MCF 10A (cell line): ENCODE data around the gene SPAG16. TPM values are rescaled to one million over a fixed set of nuclear protein-coding genes. Genes with fewer than 3 reads are reported as not detected.

Experiments
- BruUV-seq: library from RNA; stranded (reverse); fragments of 400-500 nt; replicated peaks from 2 replicates; lab custom pipeline; 2021; lab: Mats Ljungman, UMichigan
- CTCF ChIA-PET: fragments of 300-600 bp; sonication (Branson Sonifier 250); formaldehyde crosslinking; extraction: SDS; loops from one replicate; lab custom pipeline; 2021; ENCODE audit warnings: antibody characterized with exemption, inconsistent platforms; lab: Yijun Ruan, JAX
- POLR2A ChIA-PET: fragments of 300-600, 350-650 bp; sonication (Branson Sonifier 250); formaldehyde crosslinking; extraction: SDS; loops from one replicate; lab custom pipeline; 2020; ENCODE audit warnings: antibody characterized with exemption, inconsistent platforms; lab: Yijun Ruan, JAX
- DNase-seq: peaks from one replicate; pipeline ENCODE4 v3.0.0-alpha.2; 2018; ENCODE audit not compliant: unreplicated experiment
- H3K27ac Mint-ChIP-seq: one replicate; pipeline ENCODE4 v1.8.0; 2022; ENCODE audit warnings: mild to moderate bottlenecking, low read depth, mixed read lengths; ENCODE audit not compliant: unreplicated experiment
- H3K27me3 Mint-ChIP-seq: one replicate; pipeline ENCODE4 v1.8.0; 2022; ENCODE audit warnings: mixed read lengths; ENCODE audit not compliant: insufficient read depth, unreplicated experiment
- H3K36me3 Mint-ChIP-seq: one replicate; pipeline ENCODE4 v1.8.0; 2022; ENCODE audit warnings: mild to moderate bottlenecking, moderate library complexity, mixed read lengths; ENCODE audit not compliant: insufficient read depth, unreplicated experiment
- H3K4me1 Mint-ChIP-seq: one replicate; pipeline ENCODE4 v1.8.0; 2022; ENCODE audit warnings: mixed read lengths; ENCODE audit not compliant: insufficient read depth, unreplicated experiment
- H3K4me3 Mint-ChIP-seq: one replicate; pipeline ENCODE4 v1.8.0; 2022; ENCODE audit warnings: mild to moderate bottlenecking, moderate library complexity, mixed read lengths; ENCODE audit not compliant: unreplicated experiment
- H3K9me3 Mint-ChIP-seq: one replicate; pipeline ENCODE4 v1.8.0; 2022; ENCODE audit warnings: mixed read lengths; ENCODE audit not compliant: unreplicated experiment
- intact Hi-C: fragments of 100-400 bp; cut with micrococcal nuclease; formaldehyde crosslinking; loops from 2 replicates; pipeline ENCODE4 v1.14.1; 2022
- total RNA-seq: library from RNA; stranded (reverse); gene quantifications from 2 replicates; pipeline ENCODE4 v1.2.3, GENCODE V29; 2022
- TF ChIP-seq, protein P1 (sequence below): fragments of 200-600 bp; IDR thresholded peaks from one replicate; pipeline ENCODE4 v1.8.0; 2022; ENCODE audit warnings: antibody characterized with exemption, mild to moderate bottlenecking; ENCODE audit not compliant: unreplicated experiment

SPAG16 gene
- total RNA-seq, 1 experiment from 2014 or later, result 11.5 TPM

DNA sequence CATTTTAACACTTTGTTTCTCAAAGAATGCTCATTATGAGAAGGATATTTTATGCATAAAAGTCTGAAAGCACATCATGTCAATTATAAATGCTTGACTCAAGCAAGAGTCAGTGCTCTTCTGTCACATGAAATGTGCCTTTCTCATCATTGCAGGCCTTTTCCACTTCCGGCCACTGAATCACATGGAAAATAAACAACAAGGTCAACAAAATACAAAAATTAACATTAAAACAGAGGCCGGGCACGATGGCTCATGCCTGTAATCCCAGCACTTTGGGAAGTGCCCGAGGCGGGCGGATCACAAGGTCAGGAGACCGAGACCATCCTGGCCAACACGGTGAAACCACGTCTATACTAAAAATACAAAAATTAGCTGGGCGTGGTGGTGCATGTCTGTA is 480.6 kb downstream of the SPAG16 start:
- no peak overlapping the region for H3K4me3 Mint-ChIP-seq
- no TSS peak for BruUV-seq
- TF ChIP-seq, protein P1, sequence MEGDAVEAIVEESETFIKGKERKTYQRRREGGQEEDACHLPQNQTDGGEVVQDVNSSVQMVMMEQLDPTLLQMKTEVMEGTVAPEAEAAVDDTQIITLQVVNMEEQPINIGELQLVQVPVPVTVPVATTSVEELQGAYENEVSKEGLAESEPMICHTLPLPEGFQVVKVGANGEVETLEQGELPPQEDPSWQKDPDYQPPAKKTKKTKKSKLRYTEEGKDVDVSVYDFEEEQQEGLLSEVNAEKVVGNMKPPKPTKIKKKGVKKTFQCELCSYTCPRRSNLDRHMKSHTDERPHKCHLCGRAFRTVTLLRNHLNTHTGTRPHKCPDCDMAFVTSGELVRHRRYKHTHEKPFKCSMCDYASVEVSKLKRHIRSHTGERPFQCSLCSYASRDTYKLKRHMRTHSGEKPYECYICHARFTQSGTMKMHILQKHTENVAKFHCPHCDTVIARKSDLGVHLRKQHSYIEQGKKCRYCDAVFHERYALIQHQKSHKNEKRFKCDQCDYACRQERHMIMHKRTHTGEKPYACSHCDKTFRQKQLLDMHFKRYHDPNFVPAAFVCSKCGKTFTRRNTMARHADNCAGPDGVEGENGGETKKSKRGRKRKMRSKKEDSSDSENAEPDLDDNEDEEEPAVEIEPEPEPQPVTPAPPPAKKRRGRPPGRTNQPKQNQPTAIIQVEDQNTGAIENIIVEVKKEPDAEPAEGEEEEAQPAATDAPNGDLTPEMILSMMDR, result no peak

DNA sequence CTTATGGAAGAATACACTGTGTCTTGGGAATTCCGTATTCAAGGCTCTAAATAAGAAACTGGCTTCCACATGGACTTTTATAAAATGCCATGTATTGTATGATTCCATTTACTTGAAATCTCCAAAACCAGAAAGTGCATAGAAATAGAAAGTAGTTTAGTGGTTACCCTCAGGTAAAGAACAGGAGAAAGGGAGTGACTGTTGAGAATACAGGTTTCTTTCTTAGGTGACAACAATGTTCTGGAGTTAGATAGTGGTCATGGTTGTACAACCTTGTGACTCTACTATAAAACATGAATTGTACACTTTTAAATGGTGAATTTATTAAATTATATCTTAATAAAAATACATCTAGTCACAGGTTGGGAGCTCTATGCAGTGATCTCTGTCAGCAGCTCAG is 481.8 kb downstream of the SPAG16 start:
- no peak overlapping the region for H3K27ac Mint-ChIP-seq
- intact Hi-C loops, result no loop called here
- TF ChIP-seq, protein P1, result no peak
- H3K4me3 Mint-ChIP-seq, result peak overlapping the region; percentile 55
- CTCF ChIA-PET, result no interaction called here
- no peaks in the 10 kb centered on the region for H3K9me3 Mint-ChIP-seq
- no peak for DNase-seq
- peaks cover 6% of the 10 kb centered on the region for H3K4me1 Mint-ChIP-seq
- H3K36me3 Mint-ChIP-seq, result no peaks in the 10 kb centered on the region
- H3K27me3 Mint-ChIP-seq, result no peaks in the 10 kb centered on the region
- no TSS peak for BruUV-seq
- POLR2A ChIA-PET, result no interaction called here

More for the DNA sequence above, 480.6 kb downstream of the SPAG16 start:
- ChIA-PET POLR2A (interaction anchor here (0.6 kb wide), 1 partner anchor 11 kb away, joined by 3 read pairs; no protein-coding TSS in a partner anchor), CTCF (no interaction called here)
- intact Hi-C loops, result no loop called here
- Mint-ChIP-seq H3K27ac (no peak overlapping the region), H3K9me3 (no peaks in the 10 kb centered on the region), H3K4me1 (peaks cover 6% of the 10 kb centered on the region), H3K27me3 (no peaks in the 10 kb centered on the region), H3K36me3 (no peaks in the 10 kb centered on the region)
- DNase-seq, result no peak

DNA sequence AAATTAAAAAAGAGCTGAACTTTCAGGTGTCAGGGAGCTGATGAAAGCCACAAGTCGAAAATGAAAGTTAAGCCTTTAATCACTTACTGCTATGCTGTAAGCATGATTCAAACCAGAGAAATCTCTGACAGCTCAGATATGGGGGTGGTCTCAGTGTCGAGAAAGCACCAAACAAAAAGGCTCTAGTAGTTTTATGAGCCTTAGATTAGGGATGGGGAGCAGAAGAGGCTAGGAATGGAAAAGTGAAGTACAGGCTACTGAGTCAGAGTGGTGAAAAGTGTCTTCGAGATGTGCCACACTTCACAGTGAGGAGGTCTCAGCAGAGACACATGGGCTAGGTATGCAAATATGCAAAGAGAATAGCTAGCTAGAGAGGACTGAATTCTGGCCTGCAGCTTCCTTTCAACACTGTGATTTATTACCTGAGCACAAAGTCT is 482.2 kb downstream of the SPAG16 start:
- TF ChIP-seq, protein P1, result no peak
- Mint-ChIP-seq H3K4me3 (peak overlapping the region; percentile 55), H3K27ac (no peak overlapping the region), H3K27me3 (no peaks in the 10 kb centered on the region), H3K36me3 (no peaks in the 10 kb centered on the region), H3K9me3 (no peaks in the 10 kb centered on the region), H3K4me1 (peaks cover 6% of the 10 kb centered on the region)
- BruUV-seq, result no TSS peak
- ChIA-PET POLR2A (no interaction called here), CTCF (no interaction called here)
- intact Hi-C loops, result no loop called here
- DNase-seq, result no peak

DNA sequence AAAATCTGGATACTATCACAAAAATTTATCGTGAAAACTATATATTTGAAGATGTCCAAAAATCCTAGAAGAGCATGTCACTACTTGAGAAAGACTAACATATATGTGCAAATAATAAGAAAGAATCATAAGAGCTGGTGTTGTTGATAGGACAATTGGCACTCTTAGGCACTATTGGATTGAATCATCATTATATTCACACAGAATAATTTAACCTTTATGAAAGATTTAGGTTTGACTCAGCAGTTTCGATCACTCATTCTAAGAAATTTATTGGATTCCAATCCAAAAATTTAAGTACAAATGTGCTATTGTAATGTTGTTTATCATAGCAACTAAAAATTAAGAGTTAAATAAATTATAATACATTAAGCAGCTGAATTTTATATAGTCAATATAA is 503.6 kb downstream of the SPAG16 start:
- DNase-seq, result no peak
- POLR2A ChIA-PET, result interaction anchor here (0.7 kb wide), 1 partner anchor 137 kb away, joined by 3 read pairs; no protein-coding TSS in a partner anchor
- intact Hi-C loops, result no loop called here
- no TSS peak for BruUV-seq
- TF ChIP-seq, protein P1, result no peak
- H3K9me3 Mint-ChIP-seq, result no peaks in the 10 kb centered on the region
- no peak overlapping the region for H3K4me3 Mint-ChIP-seq
- H3K27ac Mint-ChIP-seq, result no peak overlapping the region
- H3K27me3 Mint-ChIP-seq, result no peaks in the 10 kb centered on the region
- CTCF ChIA-PET, result no interaction called here
- no peaks in the 10 kb centered on the region for H3K36me3 Mint-ChIP-seq
- H3K4me1 Mint-ChIP-seq, result no peaks in the 10 kb centered on the region
